Sigmoid colon (tissue), 7 donors: Measurements from ENCODE around the gene SMYD3. TPM values are rescaled to one million over a fixed set of nuclear protein-coding genes. Genes with fewer than 3 reads are reported as not detected.

ENCODE experiments used
- DNase-seq: peaks from one replicate; pipeline ENCODE4 v3.0.0-alpha.2; 2019
- H3K27ac ChIP-seq, 4 donors: fragments of 200-600 bp; sonication (generic); one replicate each; pipeline ENCODE4 v1.5.1; 2016 to 2019; ENCODE audit warnings: mild to moderate bottlenecking in 1 of 4
- H3K27me3 ChIP-seq, 3 donors: fragments of 200-600 bp; sonication (generic); one replicate each; pipeline ENCODE4 v1.5.1; 2019; ENCODE audit warnings: mild to moderate bottlenecking in 1 of 3
- H3K36me3 ChIP-seq, 4 donors: fragments of 200-600 bp; sonication (generic); one replicate each; pipeline ENCODE4 v1.5.1; 2016 to 2019
- H3K4me1 ChIP-seq, 4 donors: fragments of 200-600 bp; sonication (generic); one replicate each; pipeline ENCODE4 v1.5.1; 2017 to 2019
- H3K4me3 ChIP-seq, 4 donors: fragments of 200-600 bp; sonication (generic); one replicate each; pipeline ENCODE4 v1.5.1; 2017 to 2019; ENCODE audit warnings: mild to moderate bottlenecking in 2 of 4, moderate library complexity in 1 of 4
- H3K9me3 ChIP-seq, 4 donors: fragments of 200-600 bp in 3 of 4; sonication (generic) in 3 of 4; one replicate each; pipeline versions ENCODE4 v1.5.1 to v1.6.1; 2013 to 2019
- EP300 ChIP-seq, 4 donors: sonication (generic); formaldehyde crosslinking; IDR thresholded peaks; one replicate each; pipeline ENCODE4 v1.6.1; 2017; ENCODE audit warnings: antibody characterized with exemption in 4 of 4
- POLR2A ChIP-seq, 2 donors: fragments of 450-650 bp; IDR thresholded peaks; one replicate each; pipeline ENCODE4 v1.6.1; 2016; ENCODE audit warnings: antibody characterized with exemption in 2 of 2, mild to moderate bottlenecking in 2 of 2, moderate library complexity in 2 of 2
- POLR2AphosphoS5 ChIP-seq, 4 donors: sonication (generic); formaldehyde crosslinking; IDR thresholded peaks; one replicate each; pipeline ENCODE4 v1.6.1; 2017; ENCODE audit warnings: antibody characterized with exemption in 4 of 4
- whole genome bisulfite sequencing, 2 donors: extraction: QIAGEN DNeasy Blood & Tissue Kit; methylation state at CpG; one replicate each; pipeline ENCODE4 v1.1.7; 2013; 5-methylcytosine and 5-hydroxymethylcytosine counted together
- intact Hi-C: fragments of 100-400 bp; cut with DNase I; formaldehyde crosslinking; loops from one replicate; pipeline ENCODE4 v1.15.1; 2023
- polyA plus RNA-seq, 3 donors: library from polyadenylated mRNA; stranded (reverse); fragments of 200-250 nt; gene quantifications; one replicate each; pipeline ENCODE4 v1.2.3, GENCODE V29; 2013
- total RNA-seq, 4 donors: library from RNA; depleted of rRNA; stranded (reverse); fragments of >200 nt; gene quantifications; one replicate each; pipeline ENCODE4 v1.1.0, GENCODE V29; 2016
- TF ChIP-seq, protein P1 (sequence below), 4 experiments: fragments of 450-650 bp in 3 of 4; fragments of 200-600 bp in 1 of 4; IDR thresholded peaks; one replicate each; pipeline ENCODE4 v1.5.1; 2016 to 2019; ENCODE audit warnings: antibody characterized with exemption in 4 of 4, mild to moderate bottlenecking in 3 of 4, moderate library complexity in 2 of 4
- donor health status: healthy with polysubstance abuse.
- donor health status: Bipolar disorder and iron deficiency.
- donor health status: healthy.

Gene SMYD3
- total and polyA plus RNA-seq, 7 donors = 8.7 to 23.8 (median 17.1) TPM

DNA sequence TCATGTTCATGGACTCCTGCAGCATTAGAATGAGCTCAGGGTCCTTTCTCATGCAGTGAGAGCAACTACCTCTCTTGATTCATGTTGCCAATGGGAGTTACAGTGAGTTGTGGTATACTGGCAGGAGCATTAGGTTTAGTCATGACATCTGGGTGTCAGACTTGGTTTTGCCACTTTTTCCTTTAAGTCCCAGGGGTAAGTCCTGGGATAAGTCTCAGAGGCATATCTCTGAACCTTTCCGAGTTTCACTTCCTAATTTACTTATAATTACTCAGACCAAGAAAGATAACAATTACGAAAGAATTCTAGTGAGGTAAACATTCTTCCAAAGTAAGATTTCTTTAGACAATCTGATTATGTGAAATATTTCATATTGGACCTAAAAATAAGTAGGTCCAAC lies 606.0 kb downstream of the SMYD3 start:
- Histone ChIP-seq H3K36me3 (no peaks in the 10 kb centered on the region), H3K4me1 (peaks cover 0 to 5% (median 5%) of the 10 kb centered on the region in 4 donors), H3K27ac (no peak overlapping the region), H3K4me3 (no peak overlapping the region), H3K27me3 (no peaks in the 10 kb centered on the region), H3K9me3 (no peaks in the 10 kb centered on the region)
- intact Hi-C loops = no loop called here
- no peak for DNase-seq
- no peak for TF ChIP-seq POLR2A (IDR thresholded peaks at IDR 0.05)
- no peak for TF ChIP-seq POLR2AphosphoS5 (IDR thresholded peaks at IDR 0.05)
- TF ChIP-seq EP300 (IDR thresholded peaks at IDR 0.05) = no peak
- TF ChIP-seq, protein P1, sequence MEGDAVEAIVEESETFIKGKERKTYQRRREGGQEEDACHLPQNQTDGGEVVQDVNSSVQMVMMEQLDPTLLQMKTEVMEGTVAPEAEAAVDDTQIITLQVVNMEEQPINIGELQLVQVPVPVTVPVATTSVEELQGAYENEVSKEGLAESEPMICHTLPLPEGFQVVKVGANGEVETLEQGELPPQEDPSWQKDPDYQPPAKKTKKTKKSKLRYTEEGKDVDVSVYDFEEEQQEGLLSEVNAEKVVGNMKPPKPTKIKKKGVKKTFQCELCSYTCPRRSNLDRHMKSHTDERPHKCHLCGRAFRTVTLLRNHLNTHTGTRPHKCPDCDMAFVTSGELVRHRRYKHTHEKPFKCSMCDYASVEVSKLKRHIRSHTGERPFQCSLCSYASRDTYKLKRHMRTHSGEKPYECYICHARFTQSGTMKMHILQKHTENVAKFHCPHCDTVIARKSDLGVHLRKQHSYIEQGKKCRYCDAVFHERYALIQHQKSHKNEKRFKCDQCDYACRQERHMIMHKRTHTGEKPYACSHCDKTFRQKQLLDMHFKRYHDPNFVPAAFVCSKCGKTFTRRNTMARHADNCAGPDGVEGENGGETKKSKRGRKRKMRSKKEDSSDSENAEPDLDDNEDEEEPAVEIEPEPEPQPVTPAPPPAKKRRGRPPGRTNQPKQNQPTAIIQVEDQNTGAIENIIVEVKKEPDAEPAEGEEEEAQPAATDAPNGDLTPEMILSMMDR (IDR thresholded peaks at IDR 0.05) = no peak
- WGBS, 2 donors = 77 to 96% methylated on average over 2 of the region's 2 CpGs

DNA sequence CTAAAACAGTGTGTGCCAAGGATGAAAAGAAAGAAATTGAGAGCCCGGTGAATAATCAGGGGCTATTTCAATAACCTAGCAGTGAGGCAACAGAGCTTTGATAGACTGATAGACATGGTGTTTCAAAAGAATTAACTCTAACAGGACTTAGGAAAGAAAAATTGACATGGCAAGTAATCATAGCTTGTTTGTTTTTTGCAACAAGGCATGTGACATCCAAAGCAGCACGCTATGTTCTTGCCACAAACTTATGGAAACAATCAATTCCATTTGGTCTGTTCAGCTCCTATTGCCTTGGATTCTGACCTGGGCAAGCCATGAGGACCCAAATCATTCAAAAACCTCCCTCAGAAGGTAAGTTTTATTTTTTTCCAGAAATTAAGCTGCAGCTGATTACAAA lies 608.5 kb downstream of the SMYD3 start:
- Histone ChIP-seq H3K27ac (no peak overlapping the region), H3K4me1 (peaks cover 0 to 8% (median 5%) of the 10 kb centered on the region in 4 donors), H3K4me3 (no peak overlapping the region), H3K27me3 (no peaks in the 10 kb centered on the region), H3K36me3 (no peaks in the 10 kb centered on the region), H3K9me3 (peaks cover 0 to 5% (median 0%) of the 10 kb centered on the region in 4 donors)
- 94 to 95% methylated on average over 2 of the region's 2 CpGs for WGBS, 2 donors
- DNase-seq = no peak
- intact Hi-C loops = no loop called here
- TF ChIP-seq EP300 (IDR thresholded peaks at IDR 0.05) (no peak), POLR2AphosphoS5 (IDR thresholded peaks at IDR 0.05) (no peak), POLR2A (IDR thresholded peaks at IDR 0.05) (no peak)
- TF ChIP-seq, protein P1 (IDR thresholded peaks at IDR 0.05) = no peak

DNA sequence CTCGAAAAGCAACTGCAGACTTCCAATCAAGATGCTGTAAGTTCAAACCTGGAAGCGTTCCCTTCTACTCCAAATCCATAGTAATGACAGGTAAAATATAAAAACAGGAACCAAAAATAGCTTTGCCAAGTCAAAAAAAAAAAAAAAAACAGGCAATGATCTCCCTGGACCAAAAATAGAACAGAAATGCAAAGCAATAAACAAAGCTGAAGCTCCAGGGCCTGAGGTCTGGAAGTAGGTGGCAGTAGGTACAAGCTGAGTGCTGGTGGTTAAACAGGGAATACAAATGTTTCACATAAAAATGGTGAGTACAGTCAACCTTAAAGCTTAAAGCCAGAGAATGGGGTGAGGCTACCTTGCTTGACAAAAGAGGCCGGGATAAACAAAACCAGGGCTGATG lies 610.8 kb downstream of the SMYD3 start:
- no peak for TF ChIP-seq EP300 (IDR thresholded peaks at IDR 0.05)
- Histone ChIP-seq H3K27me3 (no peaks in the 10 kb centered on the region), H3K4me3 (no peak overlapping the region), H3K27ac (no peak overlapping the region), H3K36me3 (no peaks in the 10 kb centered on the region), H3K9me3 (peaks cover 0 to 5% (median 0%) of the 10 kb centered on the region in 4 donors), H3K4me1 (peaks cover 0 to 8% (median 5%) of the 10 kb centered on the region in 4 donors)
- intact Hi-C loops = no loop called here
- DNase-seq = no peak
- 91 to 94% methylated on average over 3 of the region's 3 CpGs for WGBS, 2 donors

DNA sequence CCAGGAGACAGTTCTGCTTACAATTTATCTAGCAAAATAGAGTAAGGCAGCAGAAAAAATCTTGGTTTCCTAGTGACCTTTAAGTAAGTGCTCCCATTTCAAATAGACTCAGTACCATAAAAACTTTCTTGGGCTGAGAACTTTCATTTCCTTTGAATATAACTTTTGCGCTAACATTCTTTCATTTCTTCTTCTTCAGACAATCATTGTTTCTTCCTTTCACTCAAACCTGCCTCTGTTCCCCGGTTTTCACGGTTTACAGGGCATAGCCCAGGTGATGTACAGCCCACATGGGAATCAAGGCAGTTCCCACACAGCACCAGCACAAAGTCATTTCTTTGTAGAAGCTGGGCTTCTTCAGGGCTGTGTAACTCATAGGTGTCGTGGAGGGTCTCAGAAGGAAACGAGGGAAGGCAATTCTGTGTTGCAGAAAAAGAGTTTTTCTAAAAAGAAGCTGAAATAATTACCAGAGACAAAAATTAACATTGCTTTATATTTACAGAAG lies 611.6 kb downstream of the SMYD3 start:
- no peak overlapping the region for H3K27ac ChIP-seq
- H3K4me1 ChIP-seq = peaks cover 0 to 8% (median 5%) of the 10 kb centered on the region in 4 donors
- no peaks in the 10 kb centered on the region for H3K27me3 ChIP-seq
- no peak for DNase-seq
- 78 to 86% methylated on average over 5 of the region's 5 CpGs for WGBS, 2 donors
- no peak for TF ChIP-seq EP300 (IDR thresholded peaks at IDR 0.05)
- no peak for TF ChIP-seq POLR2AphosphoS5 (IDR thresholded peaks at IDR 0.05)
- TF ChIP-seq POLR2A (IDR thresholded peaks at IDR 0.05) = no peak
- TF ChIP-seq, protein P1 (IDR thresholded peaks at IDR 0.05) = no peak
- peaks cover 0 to 5% (median 0%) of the 10 kb centered on the region in 4 donors for H3K9me3 ChIP-seq
- H3K36me3 ChIP-seq = no peaks in the 10 kb centered on the region
- intact Hi-C loops = no loop called here
- H3K4me3 ChIP-seq = no peak overlapping the region

DNA sequence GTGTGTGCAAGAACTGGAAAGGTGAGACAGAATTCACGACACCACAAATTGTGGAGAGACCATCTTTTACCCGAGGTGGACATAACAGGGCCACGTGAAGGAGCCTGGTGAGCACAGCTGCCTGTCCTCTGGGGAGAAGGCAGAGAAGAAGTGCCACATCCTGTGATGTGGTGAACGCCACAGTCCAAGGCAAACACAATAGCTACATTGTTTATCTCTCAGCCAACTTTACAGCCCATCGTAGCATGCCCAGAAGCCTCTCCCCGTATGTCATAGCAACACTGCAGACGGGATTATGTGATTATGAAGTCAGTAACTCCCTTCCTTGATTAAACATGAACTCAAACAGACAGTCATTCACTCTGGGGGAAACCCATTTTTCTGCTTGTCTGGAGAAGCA lies 612.2 kb downstream of the SMYD3 start:
- no peak for DNase-seq
- H3K4me1 ChIP-seq = peaks cover 0 to 8% (median 5%) of the 10 kb centered on the region in 4 donors
- H3K27ac ChIP-seq = no peak overlapping the region
- H3K4me3 ChIP-seq = no peak overlapping the region
- H3K36me3 ChIP-seq = no peaks in the 10 kb centered on the region
- intact Hi-C loops = no loop called here
- H3K9me3 ChIP-seq = peaks cover 0 to 5% (median 0%) of the 10 kb centered on the region in 4 donors
- TF ChIP-seq EP300 (IDR thresholded peaks at IDR 0.05) = no peak
- TF ChIP-seq, protein P1 (IDR thresholded peaks at IDR 0.05) = no peak
- no peak for TF ChIP-seq POLR2AphosphoS5 (IDR thresholded peaks at IDR 0.05)
- no peak for TF ChIP-seq POLR2A (IDR thresholded peaks at IDR 0.05)
- WGBS, 2 donors = 24 to 57% methylated on average over 7 of the region's 7 CpGs
- no peaks in the 10 kb centered on the region for H3K27me3 ChIP-seq
